ENCODE results near the gene TRPM3.

DNA sequence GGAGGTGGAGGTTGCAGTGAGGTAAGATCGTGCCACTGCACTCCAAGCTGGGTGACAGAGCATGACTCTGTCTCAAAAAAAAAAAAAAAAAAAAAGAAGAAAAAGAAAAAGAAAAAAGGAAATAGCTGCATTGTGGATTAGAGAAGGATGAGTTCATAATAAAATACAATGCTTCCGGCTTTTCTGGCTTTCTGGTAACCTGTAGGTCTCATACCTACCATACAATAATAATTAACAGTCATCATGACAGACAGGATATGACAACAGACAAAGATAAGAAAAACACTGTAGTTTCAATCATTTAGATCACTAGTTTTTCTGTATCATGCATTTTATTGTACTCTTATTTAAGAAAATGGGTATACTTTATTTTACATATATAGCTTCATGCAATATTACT, 40.7 kb upstream of the TRPM3 start:
- no peak for TF ChIP-seq POLR2A (IDR thresholded peaks at IDR 0.05)
- TF ChIP-seq, protein P1, sequence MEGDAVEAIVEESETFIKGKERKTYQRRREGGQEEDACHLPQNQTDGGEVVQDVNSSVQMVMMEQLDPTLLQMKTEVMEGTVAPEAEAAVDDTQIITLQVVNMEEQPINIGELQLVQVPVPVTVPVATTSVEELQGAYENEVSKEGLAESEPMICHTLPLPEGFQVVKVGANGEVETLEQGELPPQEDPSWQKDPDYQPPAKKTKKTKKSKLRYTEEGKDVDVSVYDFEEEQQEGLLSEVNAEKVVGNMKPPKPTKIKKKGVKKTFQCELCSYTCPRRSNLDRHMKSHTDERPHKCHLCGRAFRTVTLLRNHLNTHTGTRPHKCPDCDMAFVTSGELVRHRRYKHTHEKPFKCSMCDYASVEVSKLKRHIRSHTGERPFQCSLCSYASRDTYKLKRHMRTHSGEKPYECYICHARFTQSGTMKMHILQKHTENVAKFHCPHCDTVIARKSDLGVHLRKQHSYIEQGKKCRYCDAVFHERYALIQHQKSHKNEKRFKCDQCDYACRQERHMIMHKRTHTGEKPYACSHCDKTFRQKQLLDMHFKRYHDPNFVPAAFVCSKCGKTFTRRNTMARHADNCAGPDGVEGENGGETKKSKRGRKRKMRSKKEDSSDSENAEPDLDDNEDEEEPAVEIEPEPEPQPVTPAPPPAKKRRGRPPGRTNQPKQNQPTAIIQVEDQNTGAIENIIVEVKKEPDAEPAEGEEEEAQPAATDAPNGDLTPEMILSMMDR (IDR thresholded peaks at IDR 0.05): no peak
- TF ChIP-seq EP300 (IDR thresholded peaks at IDR 0.05): no peak
- TF ChIP-seq POLR2AphosphoS5 (IDR thresholded peaks at IDR 0.05): no peak
